ENCODE data around the gene NR2C1.
"Not testable (repeated sequence)": the region's sequence is repeated elsewhere in the genome, so short reads cannot be mapped to it uniquely, and the experiment has no call there.

The NR2C1 gene

GRCh38 chr12:95072900-95073697, at the start of gene NR2C1:
Gene NR2C1 (minus strand): TSS chr12:95073618. CDS start chr12:95067384, 6,234 bp downstream.
- DNase-seq = peak; percentile 96

- no peak for DNase-seq
These were observed 45.4 kb upstream of the NR2C1 start for GRCh38 chr12:95118788-95119179.

- DNase-seq = no peak
These were observed 44.8 kb upstream of the NR2C1 start for GRCh38 chr12:95118138-95118787.

- DNase-seq = peak; percentile 66
These were observed 43.8 kb upstream of the NR2C1 start for GRCh38 chr12:95117178-95117599.

GRCh38 chr12:95116773-95117172, 43.4 kb upstream of the NR2C1 start:
- DNase-seq = peak; percentile 6

- no peak for DNase-seq
These were observed 42.9 kb upstream of the NR2C1 start for GRCh38 chr12:95116341-95116740.

GRCh38 chr12:95115641-95116040, 42.2 kb upstream of the NR2C1 start:
- no peak for DNase-seq

- DNase-seq = no peak
These were observed 41.5 kb upstream of the NR2C1 start for GRCh38 chr12:95114766-95115405.

- no peak for DNase-seq
These were observed 33.9 kb upstream of the NR2C1 start for GRCh38 chr12:95107362-95107761.

GRCh38 chr12:95105540-95105939, 32.1 kb upstream of the NR2C1 start:
- peak; percentile 15 for DNase-seq

- DNase-seq = no peak
These were observed 31.6 kb upstream of the NR2C1 start for GRCh38 chr12:95104919-95105452.

- DNase-seq = peak; percentile 94
These were observed 29.7 kb upstream of the NR2C1 start for GRCh38 chr12:95102916-95103671.

- DNase-seq = not testable (repeated sequence)
These were observed 28.5 kb upstream of the NR2C1 start for GRCh38 chr12:95101957-95102356.

GRCh38 chr12:95100264-95101190, 27.1 kb upstream of the NR2C1 start:
- DNase-seq = no peak

- DNase-seq = no peak
These were observed 25.9 kb upstream of the NR2C1 start for GRCh38 chr12:95099270-95099790.

GRCh38 chr12:95096852-95097251, 23.4 kb upstream of the NR2C1 start:
- no peak for DNase-seq

GRCh38 chr12:95096378-95096777, 23.0 kb upstream of the NR2C1 start:
- DNase-seq = no peak

GRCh38 chr12:95095866-95096265, 22.4 kb upstream of the NR2C1 start:
- DNase-seq = not testable (repeated sequence)

- DNase-seq = no peak
These were observed 16.0 kb upstream of the NR2C1 start for GRCh38 chr12:95089462-95089861.

GRCh38 chr12:95088379-95088778, 15.0 kb upstream of the NR2C1 start:
- no peak for DNase-seq

GRCh38 chr12:95085612-95086011, 12.2 kb upstream of the NR2C1 start:
- DNase-seq = peak; percentile 51

Measured in activated CD4-positive, alpha-beta T cell treated with anti-CD3 and anti-CD28 coated beads, Interleukin-2, amount 50 U/mL, for 16 hours (primary cell).